Trophoblast cell (in vitro differentiated cells and primary cell): ENCODE results near the gene ABLIM3. TPM values are rescaled to one million over a fixed set of nuclear protein-coding genes. Genes with fewer than 3 reads are reported as not detected.

ENCODE experiments used
- DNase-seq, 2 donors: peaks; one replicate each; pipeline ENCODE4 v3.0.0-alpha.2; 2016
- H2AFZ ChIP-seq: 2 replicates; pipeline ENCODE4 v1.6.1; 2013; ENCODE audit warnings: low read length, moderate library complexity, mild to moderate bottlenecking; ENCODE audit not compliant: insufficient read depth, poor library complexity
- H2AK5ac ChIP-seq: 2 replicates; pipeline ENCODE4 v1.6.1; 2013; ENCODE audit warnings: mild to moderate bottlenecking, low read length
- H2BK120ac ChIP-seq: 2 replicates; pipeline ENCODE4 v1.6.1; 2013; ENCODE audit warnings: low read length, mild to moderate bottlenecking, moderate library complexity; ENCODE audit not compliant: insufficient read depth, poor library complexity
- H2BK12ac ChIP-seq: 2 replicates; pipeline ENCODE4 v1.6.1; 2013; ENCODE audit warnings: mild to moderate bottlenecking, low read length, moderate library complexity
- H2BK5ac ChIP-seq: 2 replicates; pipeline ENCODE4 v1.6.1; 2013; ENCODE audit warnings: low read length, low read depth, moderate library complexity, mild to moderate bottlenecking; ENCODE audit not compliant: poor library complexity
- H3K14ac ChIP-seq: 2 replicates; pipeline ENCODE4 v1.6.1; 2013; ENCODE audit warnings: mild to moderate bottlenecking, low read length
- H3K18ac ChIP-seq: 2 replicates; pipeline ENCODE4 v1.6.1; 2013; ENCODE audit warnings: mild to moderate bottlenecking, low read length
- H3K23ac ChIP-seq: 2 replicates; pipeline ENCODE4 v1.6.1; 2013; ENCODE audit warnings: low read length
- H3K27ac ChIP-seq: 2 replicates; pipeline ENCODE4 v1.5.1; 2013; ENCODE audit warnings: low read depth, mild to moderate bottlenecking, inconsistent platforms, low read length, moderate library complexity
- H3K27me3 ChIP-seq: 2 replicates; pipeline ENCODE4 v1.6.1; 2013; ENCODE audit warnings: inconsistent platforms, mild to moderate bottlenecking, low read length, moderate library complexity; ENCODE audit not compliant: insufficient read depth
- H3K36me3 ChIP-seq, 2 experiments: 1 replicate in 1 of 2; 2 replicates in 1 of 2; pipeline ENCODE4 v1.6.1; 2013; ENCODE audit warnings: low read length in 2 of 2, mild to moderate bottlenecking in 2 of 2, moderate library complexity in 1 of 2; ENCODE audit not compliant: insufficient read depth in 2 of 2, control insufficient read depth in 1 of 2
- H3K4ac ChIP-seq: 2 replicates; pipeline ENCODE4 v1.6.1; 2013; ENCODE audit warnings: low read depth, mild to moderate bottlenecking, low read length, moderate library complexity
- H3K4me1 ChIP-seq, 2 experiments: 1 replicate in 1 of 2; 2 replicates in 1 of 2; pipeline ENCODE4 v1.6.1; 2013; ENCODE audit warnings: low read length in 2 of 2, mild to moderate bottlenecking in 2 of 2, moderate library complexity in 1 of 2; ENCODE audit not compliant: insufficient read depth in 2 of 2, control insufficient read depth in 1 of 2
- H3K4me2 ChIP-seq: 2 replicates; pipeline ENCODE4 v1.6.1; 2013; ENCODE audit warnings: inconsistent platforms, mild to moderate bottlenecking, low read length, moderate library complexity
- H3K4me3 ChIP-seq: 2 replicates; pipeline ENCODE4 v1.5.1; 2013; ENCODE audit warnings: mild to moderate bottlenecking, low read depth, low read length, inconsistent platforms
- H3K79me1 ChIP-seq: one replicate; pipeline ENCODE4 v1.6.1; 2013; ENCODE audit warnings: low read length
- H3K79me2 ChIP-seq: 2 replicates; pipeline ENCODE4 v1.6.1; 2013; ENCODE audit warnings: low read length, mild to moderate bottlenecking; ENCODE audit not compliant: control insufficient read depth, insufficient read depth, poor library complexity
- H3K9ac ChIP-seq: 2 replicates; pipeline ENCODE4 v1.6.1; 2013; ENCODE audit warnings: mild to moderate bottlenecking, low read length
- H3K9me3 ChIP-seq: 2 replicates; pipeline ENCODE4 v1.6.1; 2013; ENCODE audit warnings: low read depth, mild to moderate bottlenecking, control low read depth, inconsistent platforms, low read length; ENCODE audit not compliant: insufficient read depth
- H4K12ac ChIP-seq: 2 replicates; pipeline ENCODE4 v1.6.1; 2013; ENCODE audit warnings: low read depth, mild to moderate bottlenecking, low read length, moderate library complexity
- H4K8ac ChIP-seq: 2 replicates; pipeline ENCODE4 v1.6.1; 2013; ENCODE audit warnings: low read depth, mild to moderate bottlenecking, low read length, moderate library complexity
- H4K91ac ChIP-seq: one replicate; pipeline ENCODE4 v1.6.1; 2013; ENCODE audit warnings: low read depth, mild to moderate bottlenecking, low read length, moderate library complexity
- WGBS: extraction: QIAGEN DNeasy Blood & Tissue Kit; methylation state at CpG from one replicate; pipeline ENCODE4 v1.1.7; 2013; ENCODE audit warnings: missing lambda C conversion rate; ENCODE audit not compliant: insufficient read length, insufficient coverage; ENCODE audit errors: extremely low coverage; 5-methylcytosine and 5-hydroxymethylcytosine counted together
- polyA plus RNA-seq: library from polyadenylated mRNA; stranded (reverse); fragments of 200-250 nt; gene quantifications from 2 replicates; pipeline ENCODE4 v1.2.3, GENCODE V29; 2013

Gene ABLIM3
- 1.9 and 2.0 TPM in 2 replicates for polyA plus RNA-seq

- H3K4me3 ChIP-seq: peak within 1 kb of the TSS; percentile 68
- H4K8ac ChIP-seq: peak within 1 kb of the TSS; percentile 15
- H3K9ac ChIP-seq: no peak within 1 kb of the TSS
- H3K27ac ChIP-seq: no peak within 1 kb of the TSS
- H3K79me2 ChIP-seq: no peaks in the 10 kb centered on the region
- H3K79me1 ChIP-seq: no peaks in the 10 kb centered on the region
- peak; percentile 49 to 80 for DNase-seq
- H2BK120ac ChIP-seq: no peak within 1 kb of the TSS
- H4K91ac ChIP-seq: no peak within 1 kb of the TSS
- H2BK12ac ChIP-seq: peak within 1 kb of the TSS; percentile 7
- no peak within 1 kb of the TSS for H3K14ac ChIP-seq
- H4K12ac ChIP-seq: no peak within 1 kb of the TSS
- peak within 1 kb of the TSS; percentile 96 for H3K4me2 ChIP-seq
- H2AK5ac ChIP-seq: no peak within 1 kb of the TSS
- WGBS: no CpG with 5 or more reads among the region's 54 CpGs
- no peak within 1 kb of the TSS for H3K4ac ChIP-seq
- peak within 1 kb of the TSS; percentile 43 for H2AFZ ChIP-seq
- H3K27me3 ChIP-seq: no peaks in the 10 kb centered on the region
- no peak within 1 kb of the TSS for H2BK5ac ChIP-seq
- no peaks in the 10 kb centered on the region for H3K9me3 ChIP-seq
- H3K23ac ChIP-seq: no peak within 1 kb of the TSS
- H3K4me1 ChIP-seq: peaks cover 5 to 6% of the 10 kb centered on the region in 2 experiments
- no peak within 1 kb of the TSS for H3K18ac ChIP-seq
- H3K36me3 ChIP-seq: no peaks in the 10 kb centered on the region
Measured at GRCh38 chr5:149141224-149141956, at the start of gene ABLIM3. Gene ABLIM3 (plus strand): TSS chr5:149141493. CDS start chr5:149142096, 603 bp downstream.

DNA sequence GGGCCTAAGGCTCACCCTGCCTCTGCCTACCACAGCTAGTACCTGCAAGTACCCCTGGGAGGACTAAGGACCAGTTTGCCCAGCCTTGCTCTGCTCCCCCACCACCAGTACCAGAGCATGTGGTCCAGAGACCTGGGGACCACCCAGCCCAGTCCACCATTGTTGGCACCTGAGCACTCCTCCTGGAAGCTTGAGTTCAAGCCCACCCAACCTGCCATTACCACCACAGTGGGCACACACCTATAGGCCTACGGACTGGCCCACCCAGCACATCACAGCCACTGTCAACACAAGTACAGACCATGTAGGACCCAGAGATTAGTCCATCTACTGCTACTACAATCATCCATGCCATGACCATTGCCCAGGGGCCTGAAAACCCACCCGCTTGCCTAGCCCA, 47.7 kb upstream of the ABLIM3 start:
- Histone ChIP-seq H2AK5ac (no peak overlapping the region), H3K18ac (no peak overlapping the region), H3K4me1 (peaks cover 8 to 14% of the 10 kb centered on the region in 2 experiments), H3K79me2 (no peaks in the 10 kb centered on the region), H3K27me3 (no peaks in the 10 kb centered on the region), H3K79me1 (peaks cover 2% of the 10 kb centered on the region), H3K4me3 (no peak overlapping the region), H3K23ac (no peak overlapping the region), H3K14ac (no peak overlapping the region), H2BK120ac (no peak overlapping the region), H4K8ac (no peak overlapping the region), H2BK12ac (no peak overlapping the region), H3K9ac (no peak overlapping the region), H3K27ac (no peak overlapping the region), H4K91ac (no peak overlapping the region), H3K4ac (no peak overlapping the region), H2BK5ac (no peak overlapping the region), H2AFZ (no peak overlapping the region), H3K36me3 (no peaks in the 10 kb centered on the region), H4K12ac (no peak overlapping the region), H3K9me3 (peaks cover 2% of the 10 kb centered on the region), H3K4me2 (no peak overlapping the region)
- WGBS: no CpG with 5 or more reads among the region's 2 CpGs
- no peak for DNase-seq

- H4K8ac ChIP-seq: no peak overlapping the region
- H2BK120ac ChIP-seq: no peak overlapping the region
- DNase-seq: peak; percentile 89 to 97
- H3K4me1 ChIP-seq: peaks cover 8 to 14% of the 10 kb centered on the region in 2 experiments
- H4K91ac ChIP-seq: no peak overlapping the region
- peaks cover 2% of the 10 kb centered on the region for H3K9me3 ChIP-seq
- H3K14ac ChIP-seq: peak overlapping the region; percentile 57
- no peak overlapping the region for H2BK12ac ChIP-seq
- no peak overlapping the region for H2AFZ ChIP-seq
- H3K27me3 ChIP-seq: no peaks in the 10 kb centered on the region
- WGBS: no CpG with 5 or more reads among the region's 2 CpGs
- H4K12ac ChIP-seq: no peak overlapping the region
- H3K79me2 ChIP-seq: no peaks in the 10 kb centered on the region
- H2BK5ac ChIP-seq: peak overlapping the region; percentile 33
- H3K4ac ChIP-seq: no peak overlapping the region
- no peak overlapping the region for H2AK5ac ChIP-seq
- no peak overlapping the region for H3K9ac ChIP-seq
- H3K4me3 ChIP-seq: no peak overlapping the region
- no peak overlapping the region for H3K23ac ChIP-seq
- peaks cover 2% of the 10 kb centered on the region for H3K79me1 ChIP-seq
- no peak overlapping the region for H3K4me2 ChIP-seq
- H3K27ac ChIP-seq: peak overlapping the region; percentile 15
- H3K18ac ChIP-seq: no peak overlapping the region
- H3K36me3 ChIP-seq: no peaks in the 10 kb centered on the region
Measured at GRCh38 chr5:149094996-149095395, 46.3 kb upstream of the ABLIM3 start.

GRCh38 chr5:149099920-149100319, 41.4 kb upstream of the ABLIM3 start:
- Histone ChIP-seq H3K36me3 (no peaks in the 10 kb centered on the region), H3K27ac (no peak overlapping the region), H3K79me2 (no peaks in the 10 kb centered on the region), H3K9me3 (no peaks in the 10 kb centered on the region), H4K12ac (no peak overlapping the region), H3K4me3 (no peak overlapping the region), H2BK5ac (no peak overlapping the region), H3K27me3 (no peaks in the 10 kb centered on the region), H3K4me1 (peaks cover 5 to 8% of the 10 kb centered on the region in 2 experiments), H3K9ac (no peak overlapping the region), H3K4ac (no peak overlapping the region), H3K4me2 (no peak overlapping the region), H3K18ac (no peak overlapping the region), H3K23ac (no peak overlapping the region), H4K91ac (no peak overlapping the region), H2AFZ (no peak overlapping the region), H2AK5ac (no peak overlapping the region), H4K8ac (no peak overlapping the region), H3K79me1 (peaks cover 2% of the 10 kb centered on the region), H3K14ac (no peak overlapping the region), H2BK120ac (no peak overlapping the region), H2BK12ac (no peak overlapping the region)
- no peak for DNase-seq
